HG02840 (cell line): ENCODE measurements around the gene WDTC1.

ENCODE experiments used
- ATAC-seq: cut with Tn5 transposase; IDR thresholded peaks from one replicate; pipeline ENCODE4 v1.9.1; 2021; ENCODE audit warnings: mild to moderate bottlenecking, moderate library complexity, moderate number of reproducible peaks; ENCODE audit not compliant: unreplicated experiment, low FRiP score

The WDTC1 gene

GRCh38 chr1:27331922-27332321 is 97.5 kb downstream of the WDTC1 start:
- ATAC-seq = no peak

DNA sequence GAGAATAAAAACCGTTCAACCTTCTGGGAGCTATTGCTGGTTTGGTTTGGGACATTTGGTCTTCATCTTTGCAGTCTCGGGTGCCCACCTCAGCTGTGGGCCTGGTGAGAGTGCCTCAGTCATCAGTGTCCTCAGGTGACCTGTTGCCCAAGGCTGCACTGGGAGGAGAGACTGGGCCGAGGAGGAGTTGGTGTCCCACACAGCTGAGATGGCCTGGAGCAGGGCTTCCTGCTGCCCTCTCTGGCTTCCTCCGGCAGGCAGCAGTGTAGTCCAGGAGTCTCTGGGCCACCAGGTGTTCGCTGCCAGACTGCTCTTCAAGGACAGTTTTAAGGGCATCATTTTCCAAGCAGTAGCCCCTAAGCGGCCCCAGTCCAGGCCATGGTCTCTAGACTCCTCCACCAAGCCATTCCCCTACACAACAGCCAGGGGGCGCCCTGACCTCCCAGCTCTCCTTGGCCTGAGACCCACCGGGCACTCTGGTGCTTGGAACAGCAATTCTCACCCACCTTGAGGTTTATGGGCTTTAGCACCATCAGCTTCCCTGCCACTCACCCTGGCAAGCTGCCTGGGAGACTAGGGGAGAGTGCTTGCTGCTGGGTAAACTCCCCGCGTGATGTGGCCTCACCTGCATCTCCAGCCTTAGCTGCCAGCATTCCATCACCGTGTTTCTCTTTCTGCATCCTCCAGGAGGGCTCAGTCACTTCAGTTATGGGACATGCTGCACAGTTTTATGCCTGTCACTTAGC is 98.3 kb downstream of the WDTC1 start:
- no peak for ATAC-seq

- ATAC-seq = no peak
Measured at GRCh38 chr1:27333717-27334279, 99.4 kb downstream of the WDTC1 start.

- no peak for ATAC-seq
Measured at GRCh38 chr1:27335506-27336422, 101.3 kb downstream of the WDTC1 start.

GRCh38 chr1:27336756-27337155 is 102.3 kb downstream of the WDTC1 start:
- ATAC-seq = no peak

DNA sequence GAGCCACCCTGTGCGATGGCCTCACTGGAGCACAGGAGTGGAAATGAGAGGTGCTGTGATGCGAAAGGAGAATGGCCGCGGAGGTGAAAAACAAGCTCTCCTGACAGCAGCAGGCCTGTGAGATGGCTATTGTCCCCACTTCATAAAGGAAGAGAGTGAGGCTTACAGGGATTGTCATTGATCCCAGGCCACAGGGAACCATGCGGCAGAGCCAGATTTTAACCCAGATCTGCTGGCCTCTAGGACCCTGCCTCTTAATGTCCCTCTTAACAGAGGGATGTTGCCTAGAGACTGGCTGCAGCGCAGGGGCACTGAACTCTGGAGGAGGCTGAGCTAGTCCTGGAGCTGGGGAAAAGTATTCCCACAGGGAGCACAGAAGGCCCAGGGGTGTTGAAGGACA is 104.3 kb downstream of the WDTC1 start:
- ATAC-seq = no peak

GRCh38 chr1:27339213-27339612 is 104.8 kb downstream of the WDTC1 start:
- ATAC-seq = no peak

DNA sequence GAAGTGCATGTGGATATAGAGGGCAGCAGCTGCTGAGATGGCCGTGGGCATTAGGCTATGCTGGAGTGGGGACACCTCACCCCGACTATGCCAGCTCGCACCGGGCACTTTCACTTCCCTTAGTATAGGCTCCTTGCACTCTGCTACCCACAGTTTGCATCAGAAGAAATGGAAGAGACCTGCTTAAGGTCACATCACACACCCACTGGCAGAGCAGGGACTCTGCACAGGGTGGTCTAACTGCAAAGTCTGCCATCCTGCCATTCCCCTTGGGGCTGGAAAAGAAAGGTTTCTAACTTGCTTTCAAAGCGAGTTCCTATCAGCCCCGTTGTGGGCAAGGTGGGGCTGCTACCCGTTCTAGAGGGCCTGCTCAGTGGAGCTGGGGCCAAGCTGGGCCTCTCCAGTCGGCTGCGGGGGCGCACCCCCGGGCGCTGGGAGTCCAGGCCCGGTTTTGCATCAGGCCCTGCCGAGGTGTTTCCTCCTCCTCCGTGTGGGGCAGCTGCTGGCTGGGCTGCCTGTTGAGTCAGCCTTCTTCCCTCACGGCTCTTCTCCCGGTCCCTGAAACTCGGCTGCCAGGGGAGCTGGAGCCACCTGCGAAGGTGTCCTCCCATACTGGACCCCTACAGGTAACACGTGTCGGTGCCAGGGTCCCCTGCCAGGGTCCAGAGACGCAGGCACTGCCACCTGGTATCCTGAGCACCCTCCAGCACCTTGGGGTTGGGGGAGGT is 107.3 kb downstream of the WDTC1 start, which contains the start of gene SYTL1:
Gene SYTL1 (plus strand): TSS at position 498 of the 728 bp plus-strand sequence. CDS start 3,313 bp downstream, outside the sequence.
- no peak for ATAC-seq

DNA sequence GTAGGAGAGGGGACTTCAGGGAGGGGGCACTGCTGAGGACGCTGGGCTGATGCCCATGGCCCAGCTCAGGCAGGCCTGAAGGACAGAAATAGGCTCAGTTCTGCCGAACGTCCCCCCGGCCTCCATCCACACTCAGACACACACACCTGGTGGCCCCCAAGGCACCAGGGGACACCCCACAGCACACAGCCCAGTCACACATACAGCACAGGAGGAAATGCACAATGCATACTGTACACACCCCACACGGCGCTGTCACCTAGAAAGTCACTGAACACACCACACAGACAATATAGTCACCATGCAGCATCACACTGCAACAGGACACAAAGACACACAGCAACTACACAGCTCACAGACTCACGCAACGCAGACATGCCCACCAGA is 108.0 kb downstream of the WDTC1 start:
- ATAC-seq = no peak

DNA sequence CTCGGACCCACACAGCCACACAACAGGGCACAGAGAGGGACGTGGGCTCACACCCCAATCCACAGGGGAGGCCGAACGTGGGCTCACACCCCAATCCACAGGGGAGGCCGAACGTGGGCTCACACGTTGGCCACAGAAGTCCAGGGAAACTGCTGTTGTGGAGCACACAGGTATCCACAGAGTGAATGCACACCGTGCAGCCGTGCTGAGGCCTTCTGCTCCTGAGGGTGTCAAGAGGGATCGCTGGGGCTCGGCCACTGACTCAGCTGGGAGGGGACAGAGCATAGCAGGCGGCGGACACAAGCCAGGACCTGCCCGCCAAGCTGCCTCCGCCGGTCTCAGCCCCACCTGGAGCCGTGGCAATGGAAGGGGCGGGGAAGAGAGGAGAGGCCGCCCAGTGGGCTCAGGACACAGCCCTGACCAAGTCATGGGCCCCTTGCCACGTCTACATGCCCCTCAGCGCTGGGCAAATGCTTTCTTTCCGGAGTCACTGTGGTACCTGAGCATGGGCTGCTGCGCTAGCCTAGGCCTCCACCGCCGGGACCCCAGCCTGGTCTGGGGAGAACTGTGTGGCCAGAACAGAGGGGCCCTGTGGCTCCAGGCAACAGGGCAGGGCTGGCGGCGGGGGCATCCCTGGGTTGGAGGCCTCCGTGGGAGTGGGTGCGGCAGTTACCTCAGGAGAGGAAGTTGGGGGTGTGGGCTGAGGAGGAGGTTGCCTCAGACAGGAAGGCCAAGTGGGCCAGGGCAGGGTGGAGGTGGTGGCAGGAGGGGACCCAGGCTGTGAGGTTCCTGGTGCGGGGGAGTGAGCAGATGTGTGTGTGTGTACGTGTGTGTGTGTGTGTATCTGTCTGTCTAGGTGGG is 108.6 kb downstream of the WDTC1 start:
- ATAC-seq = no peak

GRCh38 chr1:27343639-27344025 is 109.2 kb downstream of the WDTC1 start:
- no peak for ATAC-seq

- no peak for ATAC-seq
Measured at GRCh38 chr1:27345272-27345671, 110.8 kb downstream of the WDTC1 start.

GRCh38 chr1:27346357-27346756 is 111.9 kb downstream of the WDTC1 start:
- ATAC-seq = no peak

DNA sequence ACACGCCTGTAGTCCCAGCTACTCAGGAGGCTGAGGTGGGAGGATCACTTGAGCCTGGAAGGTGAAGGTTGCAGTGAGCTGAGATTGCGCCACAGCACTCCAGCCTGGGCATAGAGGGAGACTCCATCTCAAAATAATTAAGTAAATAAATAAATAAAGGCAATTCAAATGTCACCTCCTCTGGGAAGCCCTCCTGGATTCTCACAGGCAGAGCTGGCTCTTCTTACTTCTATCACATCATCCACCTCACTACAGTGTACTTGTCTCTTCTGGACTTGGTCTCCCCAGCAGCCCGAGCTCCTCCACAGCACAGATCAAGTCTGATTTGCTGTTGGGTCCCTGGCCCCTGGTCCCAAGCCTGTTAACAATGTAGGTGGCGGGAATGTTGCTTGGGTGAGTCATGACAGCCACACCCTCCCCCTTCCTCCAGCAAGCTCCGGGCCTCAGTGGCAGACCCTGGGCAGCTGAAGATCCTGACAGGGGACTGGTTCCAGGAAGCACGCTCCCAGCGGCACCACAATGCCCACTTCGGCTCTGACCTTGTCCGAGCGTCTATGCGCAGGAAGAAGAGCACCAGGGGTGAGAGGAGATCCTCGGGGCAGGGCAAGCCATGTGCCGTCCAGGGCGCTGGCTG is 112.7 kb downstream of the WDTC1 start:
- no peak for ATAC-seq

DNA sequence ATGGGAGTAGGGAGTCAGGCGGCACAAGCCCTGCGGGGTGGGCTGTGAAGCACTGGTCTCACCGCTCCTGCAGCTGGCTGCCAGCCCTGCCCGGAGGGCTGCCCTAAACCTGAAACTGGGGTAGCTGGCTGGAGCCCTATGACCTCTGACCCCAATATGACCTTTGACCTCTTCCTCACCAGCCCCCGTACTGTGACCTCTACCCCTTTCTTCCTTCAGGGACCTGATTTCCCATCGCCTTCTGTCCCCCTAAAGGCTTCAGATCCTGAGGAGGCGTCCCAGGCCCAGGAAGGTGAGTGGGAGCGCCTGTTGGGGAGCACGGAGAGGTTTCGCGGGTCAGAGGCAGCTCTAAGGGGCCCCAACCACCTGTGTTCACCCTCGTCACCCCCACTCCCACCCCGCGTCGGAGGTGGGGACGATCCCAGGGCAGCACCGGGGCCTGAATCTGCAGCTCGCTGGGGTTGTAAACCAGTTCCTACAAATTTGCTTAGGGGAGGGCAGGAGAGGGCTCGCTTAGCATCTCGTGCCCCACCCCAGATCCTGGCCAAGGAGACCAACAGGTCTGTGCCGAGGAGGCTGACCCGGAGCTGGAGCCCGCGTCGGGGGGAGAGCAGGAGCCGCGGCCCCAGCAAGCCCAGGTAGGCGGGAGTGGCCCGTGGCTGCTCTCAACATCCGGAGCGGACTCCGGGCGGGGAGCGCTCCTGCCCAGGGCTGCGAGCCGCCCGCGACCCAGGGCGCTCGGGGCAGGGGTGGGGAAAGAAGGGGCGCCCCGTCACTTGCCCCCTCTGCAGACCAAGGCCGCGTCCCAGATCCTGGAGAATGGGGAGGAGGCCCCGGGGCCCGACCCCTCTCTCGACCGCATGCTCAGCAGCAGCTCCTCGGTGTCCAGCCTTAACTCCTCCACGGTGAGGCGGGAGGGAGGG is 114.7 kb downstream of the WDTC1 start:
- no peak for ATAC-seq

GRCh38 chr1:27349784-27350662 is 115.6 kb downstream of the WDTC1 start:
- no peak for ATAC-seq
